Hematopoietic multipotent progenitor cell treated with erythropoietin and hydrocortisone succinate and interleukin-3 and kit ligand, for 4 days (in vitro differentiated cells): ENCODE measurements around the gene SH3PXD2B.
"Not testable (repeated sequence)": the region's sequence is repeated elsewhere in the genome, so short reads cannot be mapped to it uniquely, and the experiment has no call there.

Experiments
- DNase-seq: peaks from one replicate; pipeline ENCODE4 v3.0.0-alpha.2; 2015

Gene SH3PXD2B

GRCh38 chr5:172417130-172417841 is 37.0 kb downstream of the SH3PXD2B start:
- no peak for DNase-seq

GRCh38 chr5:172415362-172416275 is 38.7 kb downstream of the SH3PXD2B start:
- no peak for DNase-seq

GRCh38 chr5:172414531-172415361 is 39.6 kb downstream of the SH3PXD2B start:
- DNase-seq: no peak

GRCh38 chr5:172413601-172414171 is 40.6 kb downstream of the SH3PXD2B start:
- no peak for DNase-seq

GRCh38 chr5:172412724-172413286 is 41.5 kb downstream of the SH3PXD2B start:
- DNase-seq: peak; percentile 53

- no peak for DNase-seq
Measured at GRCh38 chr5:172411484-172412072, 42.7 kb downstream of the SH3PXD2B start.

GRCh38 chr5:172410662-172411483 is 43.5 kb downstream of the SH3PXD2B start:
- DNase-seq: no peak

GRCh38 chr5:172410160-172410559 is 44.2 kb downstream of the SH3PXD2B start:
- peak; percentile 79 for DNase-seq

GRCh38 chr5:172409477-172409876 is 44.8 kb downstream of the SH3PXD2B start:
- not testable (repeated sequence) for DNase-seq

- DNase-seq: no peak
Measured at GRCh38 chr5:172407822-172408221, 46.5 kb downstream of the SH3PXD2B start.

- no peak for DNase-seq
Measured at GRCh38 chr5:172407241-172407691, 47.1 kb downstream of the SH3PXD2B start.

GRCh38 chr5:172405226-172406107 is 48.9 kb downstream of the SH3PXD2B start:
- no peak for DNase-seq

- DNase-seq: no peak
Measured at GRCh38 chr5:172404746-172405145, 49.6 kb downstream of the SH3PXD2B start.

GRCh38 chr5:172403817-172404216 is 50.5 kb downstream of the SH3PXD2B start:
- DNase-seq: no peak

GRCh38 chr5:172403189-172403796 is 51.0 kb downstream of the SH3PXD2B start:
- DNase-seq: no peak

- DNase-seq: no peak
Measured at GRCh38 chr5:172402531-172403188, 51.7 kb downstream of the SH3PXD2B start.

GRCh38 chr5:172402031-172402430 is 52.3 kb downstream of the SH3PXD2B start:
- not testable (repeated sequence) for DNase-seq

- no peak for DNase-seq
Measured at GRCh38 chr5:172399826-172400225, 54.5 kb downstream of the SH3PXD2B start.

- DNase-seq: no peak
Measured at GRCh38 chr5:172399336-172399735, 55.0 kb downstream of the SH3PXD2B start.
